Measurements from ENCODE around the gene ADAMTS2.

Gene ADAMTS2

GRCh38 chr5:179187681-179188575 is 157.3 kb downstream of the ADAMTS2 start:
- no peak for DNase-seq

GRCh38 chr5:179187229-179187678 is 158.0 kb downstream of the ADAMTS2 start:
- DNase-seq, result no peak

- no peak for DNase-seq
These were observed 158.5 kb downstream of the ADAMTS2 start for GRCh38 chr5:179186801-179187200.

- DNase-seq, result no peak
These were observed 159.3 kb downstream of the ADAMTS2 start for GRCh38 chr5:179185941-179186411.

GRCh38 chr5:179185256-179185940 is 159.9 kb downstream of the ADAMTS2 start:
- no peak for DNase-seq

- DNase-seq, result no peak
These were observed 160.7 kb downstream of the ADAMTS2 start for GRCh38 chr5:179184521-179185050.

GRCh38 chr5:179183481-179183880 is 161.8 kb downstream of the ADAMTS2 start:
- no peak for DNase-seq

GRCh38 chr5:179182601-179183000 is 162.7 kb downstream of the ADAMTS2 start:
- DNase-seq, result no peak

GRCh38 chr5:179181988-179182387 is 163.3 kb downstream of the ADAMTS2 start:
- DNase-seq, result no peak

GRCh38 chr5:179180921-179181645 is 164.2 kb downstream of the ADAMTS2 start:
- DNase-seq, result no peak

GRCh38 chr5:179180061-179180610 is 165.1 kb downstream of the ADAMTS2 start:
- no peak for DNase-seq

GRCh38 chr5:179177711-179178575 is 167.3 kb downstream of the ADAMTS2 start:
- no peak for DNase-seq

- DNase-seq, result no peak
These were observed 168.6 kb downstream of the ADAMTS2 start for GRCh38 chr5:179176571-179177230.

GRCh38 chr5:179176166-179176565 is 169.1 kb downstream of the ADAMTS2 start:
- DNase-seq, result no peak

- DNase-seq, result no peak
These were observed 173.2 kb downstream of the ADAMTS2 start for GRCh38 chr5:179171816-179172745.

GRCh38 chr5:179171251-179171815 is 173.9 kb downstream of the ADAMTS2 start:
- DNase-seq, result no peak

- no peak for DNase-seq
These were observed 174.7 kb downstream of the ADAMTS2 start for GRCh38 chr5:179170606-179171005.

GRCh38 chr5:179169836-179170235 is 175.4 kb downstream of the ADAMTS2 start:
- DNase-seq, result no peak

- DNase-seq, result no peak
These were observed 176.6 kb downstream of the ADAMTS2 start for GRCh38 chr5:179168664-179169063.

Data from stimulated activated naive CD4-positive, alpha-beta T cell (primary cell).